GM06990 (cell line): ENCODE results near the gene ADAMTS3.

ENCODE experiments used
- DNase-seq: peaks from one replicate; pipeline ENCODE4 v3.0.0-alpha.2; 2011; ENCODE audit not compliant: insufficient read length; ENCODE audit errors: extremely low read depth
- H3K27me3 ChIP-seq: replicated peaks from 2 replicates; pipeline ENCODE4 v1.6.0; 2011; ENCODE audit warnings: low read length; ENCODE audit not compliant: control insufficient read depth, insufficient read depth
- H3K36me3 ChIP-seq: 2 replicates; pipeline ENCODE4 v1.5.1; 2011; ENCODE audit warnings: low read length; ENCODE audit not compliant: control insufficient read depth, insufficient read depth
- H3K4me3 ChIP-seq: replicated peaks from 2 replicates; pipeline ENCODE4 v1.5.1; 2011; ENCODE audit warnings: low read depth, mild to moderate bottlenecking, control low read depth, low read length
- TF ChIP-seq, protein P1 (sequence below): IDR thresholded peaks from 2 replicates; pipeline ENCODE4 v1.5.1; 2011; ENCODE audit warnings: low read length, control low read depth, mild to moderate bottlenecking, inconsistent platforms; ENCODE audit not compliant: insufficient read depth, poor library complexity, severe bottlenecking

The ADAMTS3 gene

DNA sequence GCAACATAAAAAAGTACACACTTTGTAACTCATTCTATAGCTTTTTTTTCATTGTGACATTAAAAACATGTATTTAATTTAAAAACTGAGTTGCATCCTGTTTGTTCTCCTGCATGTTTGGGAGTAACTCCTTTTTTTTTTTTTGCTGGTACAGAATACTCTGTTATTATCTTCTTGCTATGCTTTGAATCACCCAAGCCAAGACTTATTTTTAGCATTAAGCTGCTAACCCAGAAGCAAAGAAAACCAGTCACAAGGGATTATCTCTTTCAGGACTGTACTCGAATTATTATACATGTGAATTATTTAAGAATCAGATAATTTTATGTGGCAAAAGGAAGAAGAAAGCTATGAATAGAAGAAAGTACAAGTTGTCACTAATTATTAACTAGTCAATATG lies 194.9 kb downstream of the ADAMTS3 start:
- H3K4me3 ChIP-seq: no peak overlapping the region
- TF ChIP-seq, protein P1, sequence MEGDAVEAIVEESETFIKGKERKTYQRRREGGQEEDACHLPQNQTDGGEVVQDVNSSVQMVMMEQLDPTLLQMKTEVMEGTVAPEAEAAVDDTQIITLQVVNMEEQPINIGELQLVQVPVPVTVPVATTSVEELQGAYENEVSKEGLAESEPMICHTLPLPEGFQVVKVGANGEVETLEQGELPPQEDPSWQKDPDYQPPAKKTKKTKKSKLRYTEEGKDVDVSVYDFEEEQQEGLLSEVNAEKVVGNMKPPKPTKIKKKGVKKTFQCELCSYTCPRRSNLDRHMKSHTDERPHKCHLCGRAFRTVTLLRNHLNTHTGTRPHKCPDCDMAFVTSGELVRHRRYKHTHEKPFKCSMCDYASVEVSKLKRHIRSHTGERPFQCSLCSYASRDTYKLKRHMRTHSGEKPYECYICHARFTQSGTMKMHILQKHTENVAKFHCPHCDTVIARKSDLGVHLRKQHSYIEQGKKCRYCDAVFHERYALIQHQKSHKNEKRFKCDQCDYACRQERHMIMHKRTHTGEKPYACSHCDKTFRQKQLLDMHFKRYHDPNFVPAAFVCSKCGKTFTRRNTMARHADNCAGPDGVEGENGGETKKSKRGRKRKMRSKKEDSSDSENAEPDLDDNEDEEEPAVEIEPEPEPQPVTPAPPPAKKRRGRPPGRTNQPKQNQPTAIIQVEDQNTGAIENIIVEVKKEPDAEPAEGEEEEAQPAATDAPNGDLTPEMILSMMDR: no peak
- no peak for DNase-seq
- H3K36me3 ChIP-seq: no peaks in the 10 kb centered on the region
- no peaks in the 10 kb centered on the region for H3K27me3 ChIP-seq

DNA sequence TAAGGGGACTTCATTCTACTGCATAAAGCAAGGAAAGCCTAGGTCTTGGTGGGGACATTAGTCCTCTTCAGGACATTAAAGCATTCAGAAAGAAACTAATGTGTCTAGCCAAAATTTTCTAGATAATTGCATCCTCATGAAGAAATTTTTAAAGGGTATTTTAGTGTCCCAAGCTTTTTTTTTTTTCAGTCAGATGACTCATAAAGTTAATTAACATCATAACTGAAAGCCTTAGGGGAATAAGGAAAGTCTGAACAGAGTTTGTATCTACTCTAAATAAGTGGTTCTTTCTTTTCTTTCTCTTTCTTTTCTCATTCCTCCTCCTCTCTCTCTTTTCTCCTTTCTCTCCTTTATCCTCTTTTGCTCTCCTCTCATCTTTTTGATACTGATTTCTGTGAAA lies 202.4 kb downstream of the ADAMTS3 start:
- TF ChIP-seq, protein P1: no peak
- no peak overlapping the region for H3K4me3 ChIP-seq
- no peak for DNase-seq
- no peaks in the 10 kb centered on the region for H3K27me3 ChIP-seq
- H3K36me3 ChIP-seq: no peaks in the 10 kb centered on the region

- Histone ChIP-seq H3K4me3 (no peak overlapping the region), H3K36me3 (no peaks in the 10 kb centered on the region), H3K27me3 (no peaks in the 10 kb centered on the region)
- TF ChIP-seq, protein P1: no peak
- DNase-seq: no peak
These were observed 203.0 kb downstream of the ADAMTS3 start for GRCh38 chr4:72365981-72366380.

DNA sequence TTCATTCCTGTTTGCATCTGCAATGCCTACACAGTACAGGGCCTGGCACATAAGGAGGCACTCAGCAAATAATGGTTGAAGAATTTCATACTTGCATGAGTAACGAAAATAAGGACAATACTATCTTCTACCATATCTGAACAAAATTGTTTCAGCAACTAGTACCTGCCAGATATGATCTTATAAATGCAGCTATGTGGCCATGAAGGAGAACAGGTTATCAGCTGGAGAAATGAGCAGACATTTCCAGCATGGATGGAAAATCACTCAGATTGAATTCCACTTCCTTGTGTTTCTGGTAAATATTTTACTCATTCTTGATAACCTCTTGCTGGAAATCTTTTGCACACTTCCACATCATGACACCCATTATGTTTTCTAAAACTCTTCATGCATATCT lies 204.0 kb downstream of the ADAMTS3 start:
- no peaks in the 10 kb centered on the region for H3K27me3 ChIP-seq
- H3K4me3 ChIP-seq: no peak overlapping the region
- no peak for DNase-seq
- no peaks in the 10 kb centered on the region for H3K36me3 ChIP-seq
- TF ChIP-seq, protein P1: no peak

GRCh38 chr4:72360075-72360474 lies 208.9 kb downstream of the ADAMTS3 start:
- Histone ChIP-seq H3K27me3 (no peaks in the 10 kb centered on the region), H3K36me3 (no peaks in the 10 kb centered on the region), H3K4me3 (no peak overlapping the region)
- TF ChIP-seq, protein P1: no peak
- DNase-seq: no peak

DNA sequence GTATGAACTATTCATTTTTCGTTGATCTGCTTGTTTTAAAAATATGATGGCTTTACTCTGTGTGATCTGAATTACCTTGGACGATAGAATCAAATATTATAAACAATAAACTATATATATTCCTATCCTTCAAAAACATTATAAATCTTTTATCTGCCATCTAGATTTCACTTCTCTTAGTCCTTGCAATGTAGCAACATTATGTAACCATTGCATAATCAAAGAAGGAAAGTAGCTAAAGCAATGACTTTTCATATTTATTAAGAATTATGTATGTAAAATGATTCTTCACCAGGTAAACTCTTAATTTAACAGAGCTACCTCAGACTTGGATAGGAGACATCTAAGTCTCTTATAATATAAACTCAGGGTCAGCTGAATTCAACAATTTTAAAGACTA lies 210.5 kb downstream of the ADAMTS3 start:
- no peak for DNase-seq
- no peaks in the 10 kb centered on the region for H3K36me3 ChIP-seq
- TF ChIP-seq, protein P1: no peak
- H3K4me3 ChIP-seq: no peak overlapping the region
- no peaks in the 10 kb centered on the region for H3K27me3 ChIP-seq
